ENCODE measurements around the gene CENPM. TPM values are rescaled to one million over a fixed set of nuclear protein-coding genes. Genes with fewer than 3 reads are reported as not detected.

CENPM gene
- total RNA-seq, 1 donor from 2014 or later: 6.9 TPM

GRCh38 chr22:41976961-41977566 is 30.1 kb upstream of the CENPM start:
- no peak for DNase-seq (ENCODE audit: extremely low spot score, unreplicated experiment)
- H3K9me3 Mint-ChIP-seq (ENCODE audit: unreplicated experiment): no peaks in the 10 kb centered on the region
- peaks cover 51% of the 10 kb centered on the region for H3K27me3 Mint-ChIP-seq (ENCODE audit: unreplicated experiment)
- no peak overlapping the region for H3K27ac Mint-ChIP-seq (ENCODE audit: unreplicated experiment)
- peak overlapping the region; percentile 32 for H3K4me3 Mint-ChIP-seq (ENCODE audit: unreplicated experiment)
- no peaks in the 10 kb centered on the region for H3K36me3 Mint-ChIP-seq (ENCODE audit: unreplicated experiment)
- TF ChIP-seq, protein P1, sequence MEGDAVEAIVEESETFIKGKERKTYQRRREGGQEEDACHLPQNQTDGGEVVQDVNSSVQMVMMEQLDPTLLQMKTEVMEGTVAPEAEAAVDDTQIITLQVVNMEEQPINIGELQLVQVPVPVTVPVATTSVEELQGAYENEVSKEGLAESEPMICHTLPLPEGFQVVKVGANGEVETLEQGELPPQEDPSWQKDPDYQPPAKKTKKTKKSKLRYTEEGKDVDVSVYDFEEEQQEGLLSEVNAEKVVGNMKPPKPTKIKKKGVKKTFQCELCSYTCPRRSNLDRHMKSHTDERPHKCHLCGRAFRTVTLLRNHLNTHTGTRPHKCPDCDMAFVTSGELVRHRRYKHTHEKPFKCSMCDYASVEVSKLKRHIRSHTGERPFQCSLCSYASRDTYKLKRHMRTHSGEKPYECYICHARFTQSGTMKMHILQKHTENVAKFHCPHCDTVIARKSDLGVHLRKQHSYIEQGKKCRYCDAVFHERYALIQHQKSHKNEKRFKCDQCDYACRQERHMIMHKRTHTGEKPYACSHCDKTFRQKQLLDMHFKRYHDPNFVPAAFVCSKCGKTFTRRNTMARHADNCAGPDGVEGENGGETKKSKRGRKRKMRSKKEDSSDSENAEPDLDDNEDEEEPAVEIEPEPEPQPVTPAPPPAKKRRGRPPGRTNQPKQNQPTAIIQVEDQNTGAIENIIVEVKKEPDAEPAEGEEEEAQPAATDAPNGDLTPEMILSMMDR (IDR thresholded peaks at IDR 0.05): no peak
- peaks cover 3% of the 10 kb centered on the region for H3K4me1 Mint-ChIP-seq (ENCODE audit: unreplicated experiment)

DNA sequence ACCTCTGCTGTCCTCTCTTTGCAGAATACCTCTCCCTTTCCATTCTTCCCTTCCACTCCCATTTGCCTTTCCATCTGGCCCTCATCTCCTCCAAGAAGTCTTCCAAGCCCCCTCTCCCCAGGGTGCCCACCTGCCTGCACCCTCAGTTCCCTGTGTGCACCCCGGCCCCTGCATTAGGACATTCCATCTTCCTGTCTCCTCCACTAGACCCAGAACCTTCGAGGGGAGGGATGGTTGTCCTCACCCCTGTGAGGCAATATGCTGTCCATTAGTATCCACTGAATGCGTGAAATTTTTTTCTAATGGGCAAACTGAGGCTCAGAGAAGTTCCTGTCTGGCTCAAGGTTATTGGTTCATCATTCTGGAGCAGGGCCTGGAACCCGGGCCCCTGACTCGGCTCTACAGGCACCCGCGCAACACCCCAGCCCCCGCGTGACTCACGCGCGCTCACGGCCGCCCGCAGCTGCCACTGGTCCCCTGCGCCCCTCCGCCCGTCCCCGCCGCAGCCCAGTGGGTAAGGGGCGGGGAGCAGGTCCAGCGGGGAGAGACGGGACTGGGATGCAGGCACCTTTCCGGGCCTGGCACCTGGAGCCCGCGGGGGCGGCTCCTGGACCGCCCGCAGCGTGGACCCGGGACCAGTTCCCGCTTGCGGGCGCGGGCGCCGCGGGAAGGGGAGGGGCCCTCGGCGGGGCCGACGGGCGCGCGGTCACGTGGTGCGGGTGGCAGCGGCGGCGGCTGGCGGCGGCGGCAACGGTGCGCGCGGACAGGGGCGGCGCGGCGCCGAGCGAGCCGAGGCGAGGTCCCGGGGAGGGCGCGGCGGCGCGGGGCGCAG is 29.3 kb upstream of the CENPM start:
- Mint-ChIP-seq H3K27ac (ENCODE audit: unreplicated experiment) (no peak overlapping the region), H3K4me3 (ENCODE audit: unreplicated experiment) (peak overlapping the region; percentile 65), H3K27me3 (ENCODE audit: unreplicated experiment) (peaks cover 54% of the 10 kb centered on the region), H3K4me1 (ENCODE audit: unreplicated experiment) (peaks cover 3% of the 10 kb centered on the region), H3K9me3 (ENCODE audit: unreplicated experiment) (no peaks in the 10 kb centered on the region), H3K36me3 (ENCODE audit: unreplicated experiment) (no peaks in the 10 kb centered on the region)
- TF ChIP-seq, protein P1 (IDR thresholded peaks at IDR 0.05): no peak
- DNase-seq (ENCODE audit: extremely low spot score, unreplicated experiment): no peak

DNA sequence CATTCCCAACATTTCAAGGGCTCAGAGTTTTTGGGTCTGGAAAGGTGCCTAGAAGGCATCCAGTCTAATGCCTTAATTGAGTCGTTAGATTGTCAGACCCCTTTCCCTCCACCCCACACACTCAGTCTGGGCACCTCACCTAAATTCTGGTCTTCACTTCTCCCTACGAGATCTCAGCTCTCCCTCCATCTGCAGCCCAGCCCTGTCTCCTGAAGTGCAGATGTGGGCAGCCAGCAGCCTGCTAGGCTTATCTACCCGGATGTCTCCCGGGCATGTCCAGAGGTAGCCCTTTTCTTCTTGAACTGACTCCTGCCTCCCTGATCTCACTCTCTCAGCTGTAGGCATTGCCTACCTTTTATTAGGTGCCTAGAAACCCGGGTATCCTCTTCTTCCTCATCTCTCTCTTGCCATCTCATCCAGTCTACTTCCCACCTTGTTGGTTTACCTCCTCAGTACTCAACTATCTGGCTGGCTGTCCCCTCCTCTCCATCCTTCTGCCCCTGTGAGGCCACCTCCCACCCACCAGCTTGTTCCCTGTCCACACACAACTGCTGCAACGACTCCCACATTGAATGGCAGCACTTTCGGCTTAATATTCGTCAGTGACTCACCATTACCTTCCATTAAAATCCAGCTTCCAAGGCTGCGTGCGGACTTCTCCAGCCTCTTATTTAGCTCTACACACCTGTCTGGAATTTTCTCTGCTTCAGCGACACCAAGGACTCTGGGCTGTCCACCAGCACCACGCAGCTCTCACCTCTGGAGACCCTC is 28.5 kb upstream of the CENPM start:
- Mint-ChIP-seq H3K36me3 (ENCODE audit: unreplicated experiment) (no peaks in the 10 kb centered on the region), H3K4me3 (ENCODE audit: unreplicated experiment) (peak overlapping the region; percentile 65), H3K27ac (ENCODE audit: unreplicated experiment) (no peak overlapping the region), H3K4me1 (ENCODE audit: unreplicated experiment) (peaks cover 3% of the 10 kb centered on the region), H3K27me3 (ENCODE audit: unreplicated experiment) (peaks cover 54% of the 10 kb centered on the region), H3K9me3 (ENCODE audit: unreplicated experiment) (no peaks in the 10 kb centered on the region)
- DNase-seq (ENCODE audit: extremely low spot score, unreplicated experiment): no peak
- TF ChIP-seq, protein P1 (IDR thresholded peaks at IDR 0.05): no peak

DNA sequence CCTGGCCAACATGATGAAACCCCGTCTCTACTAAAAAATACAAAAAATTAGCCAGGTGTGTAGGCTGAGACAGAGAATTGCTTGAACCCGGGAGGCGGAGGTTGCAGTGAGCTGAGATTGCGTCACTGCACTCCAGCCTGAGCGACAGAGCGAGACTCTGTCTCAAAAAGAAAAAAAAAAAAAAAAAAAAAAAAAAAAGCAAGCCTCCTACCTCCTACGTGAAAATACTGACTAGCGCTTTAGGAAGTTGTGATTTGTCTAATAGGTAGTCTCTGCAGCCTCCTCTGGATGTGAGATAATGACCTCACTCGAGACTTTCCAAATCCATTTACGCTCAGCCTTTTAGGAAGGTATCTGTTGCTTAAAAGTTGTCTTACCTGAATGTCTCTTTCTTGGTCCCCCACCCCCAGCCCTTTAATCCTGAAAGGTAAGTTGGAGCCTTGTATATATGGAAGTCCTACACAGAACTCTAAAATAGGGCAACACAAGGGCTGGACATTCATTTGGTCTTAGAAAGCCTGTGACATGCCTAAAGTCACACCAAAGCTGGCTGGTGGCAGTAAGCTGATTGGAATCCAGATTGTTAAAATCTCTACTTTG is 27.8 kb upstream of the CENPM start:
- no peaks in the 10 kb centered on the region for H3K9me3 Mint-ChIP-seq (ENCODE audit: unreplicated experiment)
- H3K27me3 Mint-ChIP-seq (ENCODE audit: unreplicated experiment): peaks cover 54% of the 10 kb centered on the region
- no peak overlapping the region for H3K27ac Mint-ChIP-seq (ENCODE audit: unreplicated experiment)
- peak overlapping the region; percentile 8 for H3K4me3 Mint-ChIP-seq (ENCODE audit: unreplicated experiment)
- H3K4me1 Mint-ChIP-seq (ENCODE audit: unreplicated experiment): peaks cover 3% of the 10 kb centered on the region
- TF ChIP-seq, protein P1 (IDR thresholded peaks at IDR 0.05): no peak
- DNase-seq (ENCODE audit: extremely low spot score, unreplicated experiment): no peak
- H3K36me3 Mint-ChIP-seq (ENCODE audit: unreplicated experiment): no peaks in the 10 kb centered on the region

All from osteocyte (in vitro differentiated cells).